Measurements from ENCODE around the gene WASL.

WASL gene

DNA sequence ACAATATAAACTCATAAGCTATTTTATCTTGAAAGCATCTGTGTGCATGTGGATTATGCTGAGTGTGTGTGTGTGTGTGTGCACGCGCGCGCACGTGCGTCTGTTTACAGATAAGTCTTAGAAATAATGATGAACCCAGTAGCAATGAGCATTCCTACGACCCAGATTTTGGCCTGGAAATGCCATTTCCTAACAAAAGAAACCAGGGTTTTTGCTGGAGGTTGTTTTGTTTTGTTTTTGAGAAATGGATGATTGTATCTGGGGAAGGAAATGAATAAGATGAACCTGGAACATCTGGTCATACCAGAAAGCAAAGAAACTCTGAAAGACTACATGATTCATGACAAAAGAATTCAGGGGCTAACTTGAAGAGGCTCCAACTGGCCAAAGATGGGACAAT is 115.2 kb downstream of the WASL start:
- no peak overlapping the region for H3K4me3 ChIP-seq (ENCODE audit: low read depth, low read length)
- H3K27me3 ChIP-seq (ENCODE audit: control insufficient read depth, insufficient read depth, low read length) = no peaks in the 10 kb centered on the region
- peaks cover 13% of the 10 kb centered on the region for H3K4me1 ChIP-seq (ENCODE audit: control insufficient read depth, insufficient read depth, low read length)
- H3K36me3 ChIP-seq (ENCODE audit: control insufficient read depth, insufficient read depth, low read length) = no peaks in the 10 kb centered on the region
- no peak overlapping the region for H3K27ac ChIP-seq (ENCODE audit: low read depth, low read length)
- no peaks in the 10 kb centered on the region for H3K9me3 ChIP-seq (ENCODE audit: control insufficient read depth, insufficient read depth, low read depth, low read length)
- no peak overlapping the region for H3K9ac ChIP-seq (ENCODE audit: low read length)

GRCh38 chr7:123632808-123633207 is 116.0 kb downstream of the WASL start:
- Histone ChIP-seq H3K9me3 (ENCODE audit: control insufficient read depth, insufficient read depth, low read depth, low read length) (no peaks in the 10 kb centered on the region), H3K27ac (ENCODE audit: low read depth, low read length) (no peak overlapping the region), H3K9ac (ENCODE audit: low read length) (no peak overlapping the region), H3K27me3 (ENCODE audit: control insufficient read depth, insufficient read depth, low read length) (no peaks in the 10 kb centered on the region), H3K4me3 (ENCODE audit: low read depth, low read length) (no peak overlapping the region), H3K4me1 (ENCODE audit: control insufficient read depth, insufficient read depth, low read length) (peaks cover 13% of the 10 kb centered on the region), H3K36me3 (ENCODE audit: control insufficient read depth, insufficient read depth, low read length) (no peaks in the 10 kb centered on the region)
